Cortex of kidney (tissue), 1 donor: ENCODE measurements around the gene VRK3.

Experiments
- DNase-seq: peaks from one replicate; lab custom pipeline; 2025; lab: John Stamatoyannopoulos, UW

The VRK3 gene

DNA sequence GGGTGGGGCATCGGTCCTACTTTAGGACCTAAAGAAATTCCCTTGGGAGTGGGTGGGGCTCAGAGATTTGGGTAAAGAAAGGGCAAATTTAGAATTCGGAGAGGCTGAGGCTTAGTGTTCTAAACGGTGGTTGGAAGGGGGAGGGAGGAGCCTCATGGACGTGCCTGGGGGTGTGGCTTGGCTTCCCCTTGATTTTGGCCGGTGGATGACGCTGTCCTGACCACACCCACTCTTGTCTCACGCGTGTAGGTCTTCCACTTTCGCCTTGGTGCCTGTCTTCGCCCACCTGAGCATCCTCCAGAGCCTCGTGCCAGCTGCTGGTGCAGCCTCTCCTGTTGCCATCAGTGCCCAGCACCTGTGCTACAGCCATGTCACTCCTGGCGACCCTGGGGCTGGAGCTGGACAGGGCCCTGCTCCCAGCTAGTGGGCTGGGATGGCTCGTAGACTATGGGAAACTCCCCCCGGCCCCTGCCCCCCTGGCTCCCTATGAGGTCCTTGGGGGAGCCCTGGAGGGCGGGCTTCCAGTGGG is 94.6 kb downstream of the VRK3 start:
- no peak for DNase-seq

DNA sequence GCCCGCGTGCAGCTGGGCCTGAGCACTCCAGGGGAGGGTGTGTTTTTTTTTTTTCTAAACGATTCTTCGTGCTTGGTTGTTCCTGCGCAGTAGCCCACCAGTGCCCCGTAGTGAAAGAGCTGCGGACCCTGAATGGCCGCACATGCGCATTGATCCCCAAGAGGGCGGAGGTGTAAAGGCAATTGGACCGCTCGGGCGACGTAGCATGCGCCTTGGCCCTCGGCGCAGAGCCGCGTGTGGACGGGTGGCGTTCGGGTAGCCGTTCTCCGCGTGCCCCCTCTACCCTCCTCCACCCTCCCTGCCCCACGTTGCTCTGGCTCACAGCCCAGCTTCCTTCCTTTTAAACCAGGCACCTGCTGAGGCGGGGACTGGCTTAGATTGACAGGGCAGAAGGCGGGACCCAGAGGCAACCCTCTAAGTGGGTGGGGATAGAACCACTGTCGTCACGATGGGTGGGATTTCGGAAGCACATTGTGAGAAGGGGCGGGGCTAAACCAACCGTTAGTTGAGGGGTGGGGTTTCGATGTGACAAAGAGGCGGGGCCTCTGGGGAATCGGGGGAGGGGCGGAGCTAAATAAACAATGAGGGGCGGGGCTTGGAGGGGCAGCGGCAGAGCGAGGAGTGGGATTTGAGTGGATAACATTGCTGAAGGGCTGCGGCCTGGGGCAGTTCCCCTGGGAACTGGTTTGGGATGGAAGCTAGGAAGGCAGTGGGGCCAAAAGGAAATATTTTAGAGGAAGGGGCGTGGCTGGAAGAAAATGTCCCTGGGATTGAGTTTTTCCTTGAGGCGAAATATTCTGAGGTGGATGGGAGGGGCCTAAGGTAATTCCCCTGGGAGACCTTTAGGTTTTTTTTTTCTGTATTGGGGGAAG is 95.3 kb downstream of the VRK3 start:
- no peak for DNase-seq

DNA sequence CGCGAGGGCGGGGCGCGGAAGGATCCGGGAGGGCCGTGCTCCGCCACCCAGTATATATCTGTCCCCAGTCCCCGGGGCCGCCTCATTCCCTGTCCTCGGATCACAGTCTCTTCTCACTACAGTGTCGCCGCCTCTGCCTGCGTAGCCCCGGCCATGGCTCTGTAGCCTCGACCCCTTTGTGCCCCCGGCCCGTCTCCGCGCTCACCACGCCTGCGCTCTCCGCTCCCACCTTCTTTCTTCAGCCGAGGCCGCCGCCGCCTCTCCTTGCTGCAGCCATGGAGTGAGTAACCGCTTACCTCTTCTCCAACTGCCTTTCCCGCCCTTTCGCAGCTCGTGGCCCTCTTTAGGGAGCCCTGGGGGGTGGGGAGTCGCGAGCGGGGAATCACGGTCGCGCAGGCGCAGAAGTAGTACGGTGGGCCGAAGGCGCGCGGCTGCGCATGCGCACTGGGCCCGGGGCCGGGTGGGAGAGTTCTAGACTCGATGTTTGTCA is 96.0 kb downstream of the VRK3 start, which contains the start of the genes ATF5 and NUP62:
ATF5 (plus strand) TSS at position 85 of the 490 bp plus-strand sequence. CDS start 1,646 bp downstream, outside the sequence.
NUP62 (minus strand) TSS at position 384 of the 490 bp plus-strand sequence. CDS start 19,697 bp downstream, outside the sequence.
- DNase-seq = peak; percentile 77

DNA sequence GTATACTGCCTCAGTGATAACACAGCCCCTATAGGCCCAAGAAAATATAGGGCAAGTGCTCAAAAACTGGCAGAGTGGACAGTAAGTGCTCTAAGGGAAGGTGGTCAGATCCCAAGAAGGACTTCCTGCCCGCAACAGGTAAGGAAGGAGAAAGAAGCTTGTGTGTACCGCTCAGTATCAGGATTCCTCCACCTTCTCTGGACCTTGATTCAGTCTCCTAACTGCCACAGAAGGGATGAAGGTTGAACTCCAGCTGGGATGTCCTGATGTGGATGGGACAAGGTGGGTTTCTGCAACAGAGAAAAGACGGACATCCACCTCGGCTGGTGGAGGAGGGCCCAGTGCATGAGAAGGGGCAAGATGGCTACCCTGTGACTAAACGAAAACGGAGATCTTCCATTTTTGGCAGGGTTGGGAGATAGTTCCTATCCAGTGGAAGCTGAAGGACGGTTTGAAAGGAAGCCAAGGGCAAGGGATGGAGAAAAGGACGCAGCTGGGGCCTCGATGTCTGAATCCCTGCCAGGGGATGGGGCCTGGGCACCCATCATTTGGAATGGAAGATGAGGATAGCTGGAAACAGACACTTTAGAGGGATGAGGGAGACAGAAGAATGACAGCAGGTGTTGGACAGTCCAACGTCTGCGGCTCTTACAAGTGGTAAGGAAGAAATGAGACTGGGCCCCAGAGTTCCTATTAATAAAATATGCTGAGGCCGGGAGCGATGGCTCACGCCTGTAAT is 97.5 kb downstream of the VRK3 start:
- DNase-seq = no peak

DNA sequence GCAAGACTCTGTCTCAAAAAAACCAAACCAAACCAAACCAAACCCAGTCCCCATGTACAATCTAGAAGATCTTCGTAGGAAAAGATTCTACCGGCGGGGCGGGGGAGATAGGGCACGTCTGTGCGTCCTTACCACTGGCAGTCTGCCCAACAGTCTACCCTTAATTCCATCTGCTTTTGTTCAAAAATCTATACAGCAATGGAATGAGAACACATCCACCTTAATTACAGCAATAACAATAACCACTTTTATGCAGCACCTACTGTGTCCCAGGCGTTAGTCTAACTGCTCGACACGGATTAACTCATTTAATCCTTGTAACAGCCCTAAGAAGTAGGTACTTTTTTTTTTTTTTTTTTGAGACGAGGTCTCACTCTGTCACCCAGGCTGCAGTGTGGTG is 98.7 kb downstream of the VRK3 start:
- no peak for DNase-seq
